Uterus (tissue), 4 donors: ENCODE data around the gene RAB3IL1. TPM values are rescaled to one million over a fixed set of nuclear protein-coding genes. Genes with fewer than 3 reads are reported as not detected.

Experiments
- DNase-seq, 2 donors: peaks; one replicate each; pipeline ENCODE4 v3.0.0-alpha.2; 2019 to 2020
- H3K27ac ChIP-seq, 2 donors: fragments of 200-600 bp; sonication (generic); 1 replicate in 1 of 2; 2 replicates in 1 of 2; pipeline ENCODE4 v1.5.1; 2016 to 2018
- H3K27me3 ChIP-seq, 2 donors: fragments of 200-600 bp; sonication (generic); one replicate each; pipeline ENCODE4 v1.5.1; 2018 to 2019; ENCODE audit warnings: control low read depth in 1 of 2
- H3K36me3 ChIP-seq, 2 donors: fragments of 200-600 bp; sonication (generic); one replicate each; pipeline ENCODE4 v1.5.1; 2019; ENCODE audit warnings: control low read depth in 1 of 2
- H3K4me1 ChIP-seq, 2 donors: fragments of 200-600 bp; sonication (generic); one replicate each; pipeline ENCODE4 v1.5.1; 2018 to 2019; ENCODE audit warnings: control low read depth in 1 of 2
- H3K4me3 ChIP-seq, 2 donors: fragments of 200-600 bp; sonication (generic); 1 replicate in 1 of 2; 2 replicates in 1 of 2; pipeline ENCODE4 v1.5.1; 2018 to 2019; ENCODE audit warnings: mild to moderate bottlenecking in 1 of 2
- H3K9me3 ChIP-seq, 2 donors: fragments of 200-600 bp; sonication (generic); one replicate each; pipeline ENCODE4 v1.5.1; 2019; ENCODE audit warnings: control low read depth in 1 of 2
- CTCF ChIP-seq, 4 experiments: fragments of 200-600 bp in 2 of 4; fragments of 450-650 bp in 2 of 4; sonication (generic) in 2 of 4; IDR thresholded peaks; one replicate each; pipeline ENCODE4 v1.5.1; 2016 to 2019; ENCODE audit warnings: antibody characterized with exemption in 4 of 4, mild to moderate bottlenecking in 2 of 4, moderate library complexity in 1 of 4
- POLR2A ChIP-seq, 2 donors: fragments of 450-650 bp; IDR thresholded peaks; one replicate each; pipeline ENCODE4 v1.6.1; 2016; ENCODE audit warnings: antibody characterized with exemption in 2 of 2, mild to moderate bottlenecking in 1 of 2, moderate library complexity in 1 of 2
- intact Hi-C: fragments of 100-400 bp; cut with DNase I; formaldehyde crosslinking; loops from one replicate; pipeline ENCODE4 v1.15.1; 2023; ENCODE audit warnings: low total_unique reads
- total RNA-seq, 4 donors: library from RNA; depleted of rRNA in 3 of 4; stranded (reverse); fragments of >200 nt in 3 of 4; gene quantifications; one replicate each; pipeline versions ENCODE4 v1.1.0 to v1.2.4, GENCODE V29; 2014 to 2023
- donor health status: DM: yes; HTN: yes; CAD: no.

Gene RAB3IL1
- total RNA-seq, 4 donors from 2014 or later, result 12.6 to 60.3 (median 26.8) TPM

DNA sequence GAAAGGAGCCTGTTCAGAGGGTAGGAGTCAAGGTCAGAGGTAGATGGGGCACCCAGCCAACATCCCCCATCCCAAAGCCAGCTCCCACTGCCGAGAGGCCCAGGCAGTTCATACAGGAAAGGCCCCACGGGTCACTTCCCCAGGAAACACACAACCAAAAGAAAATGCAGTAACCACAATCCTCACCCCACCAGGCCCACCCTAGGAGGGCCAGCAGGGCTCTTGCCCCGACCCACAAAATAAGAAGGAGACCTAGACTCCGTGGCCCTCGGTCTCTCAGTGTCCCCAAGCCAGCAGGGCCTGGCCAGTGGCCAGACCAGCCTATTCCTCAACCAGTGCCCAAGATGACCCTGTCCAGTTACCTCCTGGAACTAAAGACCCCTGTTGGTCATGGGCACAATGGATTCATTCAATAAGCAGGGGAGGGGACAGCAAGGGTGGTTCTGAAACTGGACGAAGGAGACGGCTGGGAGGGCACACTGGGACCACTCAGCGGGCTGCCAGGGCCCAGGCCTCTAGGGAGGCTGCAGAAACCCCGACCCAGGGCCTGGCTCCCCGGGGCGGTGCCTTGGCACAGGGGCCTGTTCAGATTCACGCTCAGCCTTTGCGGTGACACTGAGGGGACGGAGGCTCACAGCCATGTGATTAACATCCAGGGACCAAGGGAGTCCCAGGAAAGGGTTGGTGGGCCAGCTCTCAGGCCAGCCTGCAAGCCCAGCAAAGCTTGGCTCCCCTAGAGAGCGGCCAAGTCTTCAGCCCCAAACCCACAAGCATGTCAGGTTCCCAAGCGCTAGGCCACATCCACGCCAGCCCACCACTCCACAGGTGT lies 5.5 kb downstream of the RAB3IL1 start:
- no peaks in the 10 kb centered on the region for H3K9me3 ChIP-seq
- TF ChIP-seq CTCF (IDR thresholded peaks at IDR 0.05) (no peak), POLR2A (IDR thresholded peaks at IDR 0.05) (no peak)
- H3K27ac ChIP-seq, result peak overlapping the region; percentile 66 to 70
- no peaks in the 10 kb centered on the region for H3K27me3 ChIP-seq
- H3K4me1 ChIP-seq, result peaks cover 0 to 10% of the 10 kb centered on the region in 2 donors
- DNase-seq, result peak; percentile 17 to 30
- H3K36me3 ChIP-seq, result no peaks in the 10 kb centered on the region
- H3K4me3 ChIP-seq, result no peak overlapping the region
- intact Hi-C loops, result no loop called here

- no peaks in the 10 kb centered on the region for H3K27me3 ChIP-seq
- peak overlapping the region; percentile 66 to 70 for H3K27ac ChIP-seq
- TF ChIP-seq CTCF (IDR thresholded peaks at IDR 0.05), result no peak
- no peak for TF ChIP-seq POLR2A (IDR thresholded peaks at IDR 0.05)
- H3K4me1 ChIP-seq, result peaks cover 0 to 10% of the 10 kb centered on the region in 2 donors
- intact Hi-C loops, result no loop called here
- no peak overlapping the region for H3K4me3 ChIP-seq
- DNase-seq, result peak in 1 of 2 donors; percentile 27
- no peaks in the 10 kb centered on the region for H3K9me3 ChIP-seq
- H3K36me3 ChIP-seq, result no peaks in the 10 kb centered on the region
Observed at GRCh38 chr11:61911128-61911700, 6.2 kb downstream of the RAB3IL1 start.

GRCh38 chr11:61910187-61911127 lies 6.9 kb downstream of the RAB3IL1 start:
- intact Hi-C loops, result no loop called here
- Histone ChIP-seq H3K9me3 (no peaks in the 10 kb centered on the region), H3K27ac (peak overlapping the region; percentile 66 to 70), H3K4me3 (no peak overlapping the region), H3K4me1 (peaks cover 0 to 10% of the 10 kb centered on the region in 2 donors), H3K36me3 (no peaks in the 10 kb centered on the region), H3K27me3 (no peaks in the 10 kb centered on the region)
- TF ChIP-seq POLR2A (IDR thresholded peaks at IDR 0.05) (no peak), CTCF (IDR thresholded peaks at IDR 0.05) (no peak)
- DNase-seq, result peak; percentile 49 to 73

GRCh38 chr11:61908730-61909316 lies 8.5 kb downstream of the RAB3IL1 start:
- Histone ChIP-seq H3K36me3 (no peaks in the 10 kb centered on the region), H3K4me3 (no peak overlapping the region), H3K9me3 (no peaks in the 10 kb centered on the region), H3K27ac (peak overlapping the region; percentile 66 to 70), H3K4me1 (peaks cover 0 to 10% of the 10 kb centered on the region in 2 donors), H3K27me3 (no peaks in the 10 kb centered on the region)
- intact Hi-C loops, result no loop called here
- peak in 1 of 2 donors; percentile 64 for DNase-seq
- TF ChIP-seq POLR2A (IDR thresholded peaks at IDR 0.05) (no peak), CTCF (IDR thresholded peaks at IDR 0.05) (no peak)
